ENCODE measurements around the gene HMX1.

Gene HMX1

DNA sequence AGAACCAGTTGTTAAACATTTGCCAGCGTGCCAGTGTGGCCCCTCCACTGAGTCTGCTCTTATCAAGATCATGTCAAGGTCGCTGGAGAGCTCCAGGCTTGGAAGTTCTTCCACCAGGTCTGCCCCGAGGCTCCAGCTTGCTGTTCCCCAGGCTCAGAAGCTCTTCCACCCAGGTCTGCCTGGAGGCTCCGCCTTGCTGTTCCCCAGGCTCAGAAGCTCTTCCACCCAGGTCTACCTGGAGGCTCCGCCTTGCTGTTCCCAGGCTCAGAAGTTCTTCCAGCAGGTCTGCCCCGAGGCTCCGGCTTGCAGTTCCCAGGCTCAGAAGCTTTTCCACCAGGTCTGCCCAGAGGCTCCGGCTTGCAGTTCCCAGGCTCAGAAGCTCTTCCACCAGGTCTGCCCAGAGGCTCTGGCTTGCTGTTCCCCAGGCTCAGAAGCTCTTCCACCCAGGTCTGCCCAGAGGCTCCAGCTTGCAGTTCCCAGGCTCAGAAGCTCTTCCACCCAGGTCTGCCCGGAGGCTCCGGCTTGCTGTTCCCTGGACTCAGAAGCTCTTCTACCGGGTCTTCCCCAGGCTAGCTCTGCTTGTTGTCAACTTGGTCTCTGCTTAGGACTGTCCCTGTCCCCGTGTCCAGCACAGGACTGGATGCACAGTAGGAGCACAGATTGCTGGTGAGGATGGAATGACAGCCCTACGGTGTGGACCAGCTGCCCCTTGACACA, 54.4 kb downstream of the HMX1 start:
- DNase-seq = no peak
